GM20000 (cell line): ENCODE results near the gene NFE2.

Experiments used
- DNase-seq: peaks from one replicate; pipeline ENCODE4 v3.0.0; 2012; ENCODE audit warnings: low spot score
- CTCF ChIP-seq: IDR thresholded peaks from 2 replicates; pipeline ENCODE4 v1.5.1; 2012; ENCODE audit warnings: mild to moderate bottlenecking, control low read depth; ENCODE audit errors: extremely low read depth, missing control alignments

Gene NFE2

GRCh38 chr12:54337854-54338650 lies 37.2 kb upstream of the NFE2 start:
- no peak for DNase-seq
- no peak for TF ChIP-seq CTCF

- no peak for TF ChIP-seq CTCF
- DNase-seq, result no peak
These were observed 36.5 kb upstream of the NFE2 start for GRCh38 chr12:54337280-54337842.

- TF ChIP-seq CTCF, result no peak
- no peak for DNase-seq
These were observed 32.7 kb upstream of the NFE2 start for GRCh38 chr12:54333420-54334034.

GRCh38 chr12:54331461-54331860 lies 30.6 kb upstream of the NFE2 start:
- no peak for DNase-seq
- TF ChIP-seq CTCF, result no peak

- no peak for TF ChIP-seq CTCF
These were observed 29.6 kb upstream of the NFE2 start for GRCh38 chr12:54330442-54330841.

GRCh38 chr12:54329759-54330158 lies 28.9 kb upstream of the NFE2 start:
- TF ChIP-seq CTCF, result no peak
- DNase-seq, result no peak

More at GRCh38 chr12:54330442-54330841, 29.6 kb upstream of the NFE2 start:
- no peak for DNase-seq
